K562 (cell line): Measurements from ENCODE around the gene MTCH2. TPM values are rescaled to one million over a fixed set of nuclear protein-coding genes. Genes with fewer than 3 reads are reported as not detected.

Experiments
- DPF2 ChIP-seq: fragments of 450-650 bp; IDR thresholded peaks from 2 replicates; pipeline ENCODE4 v1.6.1; 2016
- GATA2 ChIP-seq: sonication (generic); formaldehyde crosslinking; IDR thresholded peaks from 2 replicates; pipeline ENCODE4 v1.4.0; 2020; ENCODE audit warnings: mild to moderate bottlenecking, missing genetic modification reagents
- NCOA6 ChIP-seq: fragments of 450-650 bp; IDR thresholded peaks from 2 replicates; pipeline ENCODE4 v1.6.1; 2017; ENCODE audit warnings: mild to moderate bottlenecking
- NFIX ChIP-seq: fragments of 250-450 bp; sonication (Bioruptor Pico); IDR thresholded peaks from 2 replicates; pipeline ENCODE4 v1.4.0; 2020; ENCODE audit warnings: low read depth, mild to moderate bottlenecking, moderate library complexity
- SNRNP70 ChIP-seq: fragments of 200-400 bp; formaldehyde crosslinking; optimal IDR thresholded peaks from 2 replicates; pipeline ENCODE3; 2017; ENCODE audit warnings: low read depth, low read length
- SPI1 ChIP-seq: IDR thresholded peaks from 2 replicates; pipeline ENCODE4 v1.6.1; 2011; ENCODE audit warnings: low read depth, low read length, control low read depth, borderline replicate concordance
- TBP ChIP-seq: optimal IDR thresholded peaks from 2 replicates; pipeline ENCODE3; 2011; ENCODE audit warnings: low read depth, low read length, improper control_type of control experiment
- TOE1 ChIP-seq, 2 experiments: fragments of 450-650 bp in 1 of 2; sonication (generic) in 1 of 2; formaldehyde crosslinking in 1 of 2; IDR thresholded peaks; 2 replicates each; pipeline versions ENCODE4 v1.7.1 to v1.8.0; 2016 to 2022; ENCODE audit warnings: borderline replicate concordance in 2 of 2, mild to moderate bottlenecking in 2 of 2, antibody characterized with exemption in 1 of 2, inconsistent platforms in 1 of 2, low read depth in 1 of 2, missing genetic modification reagents in 1 of 2, moderate library complexity in 1 of 2
- U2AF1 ChIP-seq: fragments of 200-400 bp; formaldehyde crosslinking; optimal IDR thresholded peaks from 2 replicates; pipeline ENCODE3; 2017; ENCODE audit warnings: mild to moderate bottlenecking, low read depth, low read length, moderate library complexity
- ZC3H11A ChIP-seq: IDR thresholded peaks from 2 replicates; pipeline ENCODE4 v1.6.1; 2012; ENCODE audit warnings: low read depth, low read length, improper control_type of control experiment
- ZFPM2 ChIP-seq: fragments of 250-450 bp; sonication (Bioruptor Pico); IDR thresholded peaks from 2 replicates; pipeline ENCODE4 v1.5.1; 2022; ENCODE audit warnings: mild to moderate bottlenecking
- ZNF146 ChIP-seq: IDR thresholded peaks from one replicate; pipeline ENCODE4 v1.6.1; 2018; ENCODE audit warnings: missing compliant biosample characterization; ENCODE audit not compliant: unreplicated experiment
- ZNF431 ChIP-seq: sonication (generic); formaldehyde crosslinking; IDR thresholded peaks from 2 replicates; pipeline ENCODE4 v1.8.0; 2022; ENCODE audit warnings: mild to moderate bottlenecking, missing genetic modification reagents
- ZNF780A ChIP-seq: fragments of 250-450 bp; sonication (Bioruptor Pico); IDR thresholded peaks from 2 replicates; pipeline ENCODE4 v1.5.0; 2021; ENCODE audit warnings: mild to moderate bottlenecking
- polyA plus RNA-seq, 8 experiments: library from polyadenylated mRNA; depleted of rRNA in 4 of 8; stranded (reverse) in 5 of 8; unstranded in 3 of 8; fragments of >200 nt; fragmentation: Nextera tagmentation in 2 of 8; fragmentation: Illumina TruSeq in 1 of 8; extraction: Ambion mirVana in 2 of 8; extraction: Trizol in 1 of 8; gene quantifications; 2 replicates each; pipeline versions ENCODE4 v1.2.1 to v1.2.3, GENCODE V29; 2011 to 2014; ENCODE audit warnings: inconsistent platforms in 1 of 8, missing spikeins in 1 of 8
- total RNA-seq, 7 experiments: library from RNA; depleted of rRNA in 6 of 7; stranded (reverse); fragments of >200 nt in 6 of 7; fragmentation: Illumina TruSeq in 2 of 7; extraction: Trizol in 2 of 7; gene quantifications; 2 replicates each; pipeline versions ENCODE4 v1.2.1 to v1.2.3, GENCODE V29; 2011 to 2021; ENCODE audit warnings: low replicate concordance in 1 of 7
- TF ChIP-seq, protein P1 (sequence below), 3 experiments: fragments of 200-800 bp in 1 of 3; sonication (Bioruptor generic) in 1 of 3; sonication (generic) in 1 of 3; formaldehyde crosslinking in 1 of 3; IDR thresholded peaks; 2 replicates each; pipeline versions ENCODE4 v1.6.1 to v1.8.0; 2016 to 2022; ENCODE audit warnings: mild to moderate bottlenecking in 2 of 3, missing compliant biosample characterization in 2 of 3, missing genetic modification characterization in 2 of 3, missing genetic modification reagents in 1 of 3
- TF ChIP-seq, protein P2 (sequence below), 2 experiments: fragments of 450-650 bp; IDR thresholded peaks; 2 replicates each; pipeline ENCODE4 v1.6.1; 2016
- TF ChIP-seq, protein P3 (sequence below): sonication (generic); formaldehyde crosslinking; IDR thresholded peaks from 2 replicates; pipeline ENCODE4 v1.8.0; 2022; ENCODE audit warnings: mild to moderate bottlenecking, missing genetic modification reagents, borderline replicate concordance
- TF ChIP-seq, protein P4 (sequence below): fragments of 250-450 bp; sonication (Bioruptor Pico); IDR thresholded peaks from 2 replicates; pipeline ENCODE4 v1.4.0; 2020; ENCODE audit warnings: mild to moderate bottlenecking, moderate library complexity

MTCH2 gene
- total and polyA plus RNA-seq, 9 of the 15 experiments (the other 6 are each of a cell fraction or from before 2014, with no cell fraction given), result 95.4 to 620 (median 198) TPM

GRCh38 chr11:47578524-47579494 lies 63.5 kb downstream of the MTCH2 start, which contains the start of the genes KBTBD4 and NDUFS3 (continued):
- TF ChIP-seq ZNF431 (CRISPR knock-in tag) (peak; percentile 52; the same call in 1 of the 2 replicates), NCOA6 (peak; percentile 42; the same call in 1 of the 2 replicates), TBP (peak; percentile 95), ZNF780A (no peak), NFIX (CRISPR knock-in tag) (no peak), ZC3H11A (peak; percentile 95), DPF2 (peak; percentile 85), SNRNP70 (no peak), SPI1 (no peak), ZFPM2 (CRISPR knock-in tag) (no peak), GATA2 (CRISPR knock-in tag) (0 out of 2 replicates have a peak, but pooled peaks have one; percentile 28), ZNF146 (no peak), U2AF1 (no peak), TOE1 (IDR thresholded peaks at IDR 0.05; ENCODE audit: borderline replicate concordance) (peak; percentile 91), TOE1 (CRISPR knock-in tag; IDR thresholded peaks at IDR 0.05; ENCODE audit: borderline replicate concordance, low read depth) (no peak; the same call in 1 of the 2 replicates)
- TF ChIP-seq, protein P1, sequence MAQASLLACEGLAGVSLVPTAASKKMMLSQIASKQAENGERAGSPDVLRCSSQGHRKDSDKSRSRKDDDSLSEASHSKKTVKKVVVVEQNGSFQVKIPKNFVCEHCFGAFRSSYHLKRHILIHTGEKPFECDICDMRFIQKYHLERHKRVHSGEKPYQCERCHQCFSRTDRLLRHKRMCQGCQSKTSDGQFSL (CRISPR knock-in tag; IDR thresholded peaks at IDR 0.05), result 0 out of 2 replicates have a peak, but pooled peaks have one; percentile 47
- TF ChIP-seq, protein P1 (tag; IDR thresholded peaks at IDR 0.05), result no peak
- TF ChIP-seq, protein P2, sequence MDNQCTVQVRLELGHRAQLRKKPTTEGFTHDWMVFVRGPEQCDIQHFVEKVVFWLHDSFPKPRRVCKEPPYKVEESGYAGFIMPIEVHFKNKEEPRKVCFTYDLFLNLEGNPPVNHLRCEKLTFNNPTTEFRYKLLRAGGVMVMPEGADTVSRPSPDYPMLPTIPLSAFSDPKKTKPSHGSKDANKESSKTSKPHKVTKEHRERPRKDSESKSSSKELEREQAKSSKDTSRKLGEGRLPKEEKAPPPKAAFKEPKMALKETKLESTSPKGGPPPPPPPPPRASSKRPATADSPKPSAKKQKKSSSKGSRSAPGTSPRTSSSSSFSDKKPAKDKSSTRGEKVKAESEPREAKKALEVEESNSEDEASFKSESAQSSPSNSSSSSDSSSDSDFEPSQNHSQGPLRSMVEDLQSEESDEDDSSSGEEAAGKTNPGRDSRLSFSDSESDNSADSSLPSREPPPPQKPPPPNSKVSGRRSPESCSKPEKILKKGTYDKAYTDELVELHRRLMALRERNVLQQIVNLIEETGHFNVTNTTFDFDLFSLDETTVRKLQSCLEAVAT (IDR thresholded peaks at IDR 0.05), result peak; percentile 72 to 86; a peak in 3 of 4 replicates
- TF ChIP-seq, protein P3, sequence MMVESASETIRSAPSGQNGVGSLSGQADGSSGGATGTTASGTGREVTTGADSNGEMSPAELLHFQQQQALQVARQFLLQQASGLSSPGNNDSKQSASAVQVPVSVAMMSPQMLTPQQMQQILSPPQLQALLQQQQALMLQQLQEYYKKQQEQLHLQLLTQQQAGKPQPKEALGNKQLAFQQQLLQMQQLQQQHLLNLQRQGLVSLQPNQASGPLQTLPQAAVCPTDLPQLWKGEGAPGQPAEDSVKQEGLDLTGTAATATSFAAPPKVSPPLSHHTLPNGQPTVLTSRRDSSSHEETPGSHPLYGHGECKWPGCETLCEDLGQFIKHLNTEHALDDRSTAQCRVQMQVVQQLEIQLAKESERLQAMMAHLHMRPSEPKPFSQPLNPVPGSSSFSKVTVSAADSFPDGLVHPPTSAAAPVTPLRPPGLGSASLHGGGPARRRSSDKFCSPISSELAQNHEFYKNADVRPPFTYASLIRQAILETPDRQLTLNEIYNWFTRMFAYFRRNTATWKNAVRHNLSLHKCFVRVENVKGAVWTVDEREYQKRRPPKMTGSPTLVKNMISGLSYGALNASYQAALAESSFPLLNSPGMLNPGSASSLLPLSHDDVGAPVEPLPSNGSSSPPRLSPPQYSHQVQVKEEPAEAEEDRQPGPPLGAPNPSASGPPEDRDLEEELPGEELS (CRISPR knock-in tag), result no peak
- TF ChIP-seq, protein P4, sequence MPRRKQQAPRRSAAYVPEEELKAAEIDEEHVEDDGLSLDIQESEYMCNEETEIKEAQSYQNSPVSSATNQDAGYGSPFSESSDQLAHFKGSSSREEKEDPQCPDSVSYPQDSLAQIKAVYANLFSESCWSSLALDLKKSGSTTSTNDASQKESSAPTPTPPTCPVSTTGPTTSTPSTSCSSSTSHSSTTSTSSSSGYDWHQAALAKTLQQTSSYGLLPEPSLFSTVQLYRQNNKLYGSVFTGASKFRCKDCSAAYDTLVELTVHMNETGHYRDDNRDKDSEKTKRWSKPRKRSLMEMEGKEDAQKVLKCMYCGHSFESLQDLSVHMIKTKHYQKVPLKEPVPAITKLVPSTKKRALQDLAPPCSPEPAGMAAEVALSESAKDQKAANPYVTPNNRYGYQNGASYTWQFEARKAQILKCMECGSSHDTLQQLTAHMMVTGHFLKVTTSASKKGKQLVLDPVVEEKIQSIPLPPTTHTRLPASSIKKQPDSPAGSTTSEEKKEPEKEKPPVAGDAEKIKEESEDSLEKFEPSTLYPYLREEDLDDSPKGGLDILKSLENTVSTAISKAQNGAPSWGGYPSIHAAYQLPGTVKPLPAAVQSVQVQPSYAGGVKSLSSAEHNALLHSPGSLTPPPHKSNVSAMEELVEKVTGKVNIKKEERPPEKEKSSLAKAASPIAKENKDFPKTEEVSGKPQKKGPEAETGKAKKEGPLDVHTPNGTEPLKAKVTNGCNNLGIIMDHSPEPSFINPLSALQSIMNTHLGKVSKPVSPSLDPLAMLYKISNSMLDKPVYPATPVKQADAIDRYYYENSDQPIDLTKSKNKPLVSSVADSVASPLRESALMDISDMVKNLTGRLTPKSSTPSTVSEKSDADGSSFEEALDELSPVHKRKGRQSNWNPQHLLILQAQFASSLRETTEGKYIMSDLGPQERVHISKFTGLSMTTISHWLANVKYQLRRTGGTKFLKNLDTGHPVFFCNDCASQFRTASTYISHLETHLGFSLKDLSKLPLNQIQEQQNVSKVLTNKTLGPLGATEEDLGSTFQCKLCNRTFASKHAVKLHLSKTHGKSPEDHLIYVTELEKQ, result no peak
